NCI-H2107 treated with DMSO at 0.1 percent for 48 hours (cell line): ENCODE measurements around the gene CCDC102B.
A peak's percentile ranks its signal among the peaks of the same experiment; 100 is the strongest.
"Not testable (repeated sequence)": the region's sequence is repeated elsewhere in the genome, so short reads cannot be mapped to it uniquely, and the experiment has no call there.

ENCODE experiments used
- DNase-seq: peaks from one replicate; lab custom pipeline; 2025; ENCODE audit not compliant: unreplicated experiment; lab: John Stamatoyannopoulos, UW

Gene CCDC102B

GRCh38 chr18:68826121-68826520, 28.2 kb downstream of the CCDC102B start:
- no peak for DNase-seq

GRCh38 chr18:68830256-68831045, 32.6 kb downstream of the CCDC102B start:
- DNase-seq: no peak

GRCh38 chr18:68833756-68834155, 35.9 kb downstream of the CCDC102B start:
- DNase-seq: no peak

GRCh38 chr18:68837665-68838451, 40.0 kb downstream of the CCDC102B start:
- DNase-seq: no peak

GRCh38 chr18:68839701-68840100, 41.8 kb downstream of the CCDC102B start:
- no peak for DNase-seq

DNA sequence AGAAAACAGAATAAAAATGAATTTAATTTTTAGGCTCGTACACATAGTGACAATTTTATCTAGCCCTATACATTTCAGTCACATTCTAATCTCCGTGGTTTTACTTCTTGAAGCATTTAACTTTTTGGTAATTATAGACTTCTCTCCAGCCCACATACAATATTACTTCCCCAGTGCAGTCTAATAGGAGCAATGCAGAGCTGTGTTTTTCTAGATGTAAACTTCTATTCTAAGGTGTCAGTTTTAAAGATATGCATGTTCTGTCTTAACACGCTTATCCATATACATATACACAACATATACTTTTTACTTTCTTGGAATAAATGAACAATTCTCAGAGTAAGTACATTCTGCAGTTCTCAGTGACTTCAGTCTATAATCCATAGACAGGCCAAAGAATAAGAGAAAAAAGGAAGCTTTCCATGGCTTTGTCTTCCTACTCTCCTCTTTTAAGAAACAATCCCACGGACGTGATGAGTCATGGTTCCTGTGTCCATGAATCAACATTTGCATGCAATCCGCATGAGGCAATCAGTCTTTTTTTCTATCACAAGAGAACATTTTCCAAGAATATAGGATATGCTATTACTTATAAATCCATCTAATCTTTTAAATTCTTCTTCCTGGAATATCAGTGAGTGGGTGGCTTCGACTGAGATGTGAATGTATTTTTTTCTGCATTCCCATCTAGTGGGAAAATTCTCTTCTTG, 42.8 kb downstream of the CCDC102B start:
- no peak for DNase-seq

DNA sequence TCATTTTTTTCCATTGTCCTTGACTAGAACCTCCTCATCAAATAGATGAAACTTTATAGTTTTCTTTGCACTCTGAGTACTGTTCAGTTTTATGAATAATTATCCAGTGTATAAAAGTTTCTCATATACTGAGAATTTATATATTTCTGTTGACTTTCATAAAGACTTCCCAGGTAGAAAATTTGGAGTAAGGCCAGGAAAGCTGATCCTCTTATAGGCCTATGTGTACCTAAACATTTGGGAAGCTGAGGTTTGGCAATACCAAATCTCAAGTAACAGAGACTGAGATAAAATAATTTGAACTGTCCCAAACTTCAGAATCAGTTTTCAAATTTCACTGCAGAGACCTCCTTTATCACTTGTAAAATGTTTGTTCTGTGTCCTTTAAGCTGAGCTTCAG, 43.4 kb downstream of the CCDC102B start:
- no peak for DNase-seq

DNA sequence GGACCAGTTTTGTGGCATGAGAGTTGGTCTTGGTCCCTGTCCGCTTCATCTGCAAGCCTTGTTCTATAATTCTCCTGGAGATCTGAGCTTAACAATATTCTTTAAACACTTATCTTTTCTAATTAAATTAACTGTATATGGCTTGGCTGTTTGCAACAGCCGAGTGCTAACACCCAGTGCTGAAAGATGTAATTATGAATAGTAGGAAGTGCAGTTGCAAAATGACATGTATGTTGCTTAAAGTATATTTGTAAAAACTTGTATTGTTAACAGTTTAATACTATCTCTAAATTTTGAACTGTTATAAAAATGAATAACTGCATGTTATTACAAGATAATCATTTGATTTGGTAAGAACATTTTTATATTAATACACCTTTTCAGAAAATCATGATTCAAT, 45.1 kb downstream of the CCDC102B start:
- DNase-seq: no peak

DNA sequence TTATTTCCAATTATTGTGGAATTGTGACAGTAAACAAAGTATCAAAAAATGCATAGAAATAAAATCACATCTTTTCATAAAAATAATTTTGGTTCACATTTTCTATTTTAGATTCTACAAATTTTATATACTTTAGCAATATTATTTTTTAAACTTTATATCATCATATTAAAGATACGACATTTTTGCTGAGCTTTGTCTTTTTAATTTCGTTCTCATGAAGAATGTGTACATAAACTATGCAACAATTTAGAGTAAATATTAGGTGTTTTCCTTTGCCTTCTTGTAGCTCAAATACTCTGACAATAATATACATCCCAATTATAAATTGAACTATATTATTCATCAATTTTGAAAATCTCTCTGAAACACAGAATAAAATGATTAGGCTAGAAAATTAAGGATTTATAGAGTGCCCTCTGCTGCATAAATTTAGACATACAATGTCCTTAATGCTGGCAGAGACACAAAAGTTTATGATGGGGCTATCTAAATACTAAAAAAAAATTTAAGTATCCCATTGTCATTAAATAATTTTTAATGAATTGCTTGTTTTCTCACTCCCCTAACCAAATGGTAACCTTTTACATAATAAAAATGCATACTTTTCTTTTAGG, 45.7 kb downstream of the CCDC102B start:
- no peak for DNase-seq

DNA sequence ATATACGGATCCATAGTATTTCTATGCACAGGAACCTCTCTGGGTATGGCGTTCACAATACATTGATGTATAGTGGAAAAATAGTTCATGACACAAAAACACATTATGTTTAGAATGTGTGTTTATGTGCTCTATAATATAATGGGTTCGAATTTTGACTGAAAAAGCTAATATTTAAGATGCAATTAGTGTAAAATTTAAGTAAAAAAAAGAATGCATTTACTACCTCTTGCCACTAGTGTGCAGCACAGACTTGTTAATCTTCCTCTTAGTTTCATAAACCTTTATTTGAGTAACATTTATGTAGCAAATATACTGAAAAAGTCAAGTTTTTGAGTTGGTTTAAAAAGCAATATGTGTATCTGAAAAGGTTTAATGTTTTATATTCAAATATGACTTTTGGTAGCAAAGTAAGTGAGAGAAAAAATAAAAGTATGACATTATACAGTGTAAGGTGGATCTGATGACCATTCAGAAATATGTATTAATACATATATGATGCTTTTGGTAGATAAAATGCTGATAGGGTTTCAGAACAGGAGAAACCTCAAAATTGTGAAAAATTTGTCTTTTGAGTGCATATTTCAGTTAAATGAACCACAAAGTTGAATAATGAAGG, 49.4 kb downstream of the CCDC102B start:
- peak; percentile 35 for DNase-seq

- no peak for DNase-seq
These were observed 50.4 kb downstream of the CCDC102B start for GRCh38 chr18:68848242-68848641.

GRCh38 chr18:68854786-68855391, 57.0 kb downstream of the CCDC102B start:
- DNase-seq: no peak

- DNase-seq: no peak
These were observed 57.6 kb downstream of the CCDC102B start for GRCh38 chr18:68855491-68855890.

DNA sequence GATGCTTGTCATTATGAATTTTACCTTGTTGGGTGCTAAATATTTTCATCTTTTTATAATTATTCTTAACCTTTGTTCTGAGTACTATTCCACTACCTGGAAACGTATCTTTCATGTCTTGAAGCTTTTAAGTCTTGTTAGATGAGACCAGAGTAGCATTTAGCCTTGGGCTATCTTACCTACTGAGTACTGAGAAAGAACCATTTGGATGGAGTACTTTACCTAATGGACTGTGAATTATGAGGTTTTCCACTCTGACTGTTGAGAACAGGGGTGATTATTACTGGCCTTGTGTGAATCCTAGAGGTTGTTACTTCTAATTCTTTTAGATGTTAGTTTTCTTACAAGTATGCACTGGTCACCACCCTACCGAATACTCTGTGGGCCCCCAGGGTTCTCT, 63.5 kb downstream of the CCDC102B start:
- DNase-seq: no peak

DNA sequence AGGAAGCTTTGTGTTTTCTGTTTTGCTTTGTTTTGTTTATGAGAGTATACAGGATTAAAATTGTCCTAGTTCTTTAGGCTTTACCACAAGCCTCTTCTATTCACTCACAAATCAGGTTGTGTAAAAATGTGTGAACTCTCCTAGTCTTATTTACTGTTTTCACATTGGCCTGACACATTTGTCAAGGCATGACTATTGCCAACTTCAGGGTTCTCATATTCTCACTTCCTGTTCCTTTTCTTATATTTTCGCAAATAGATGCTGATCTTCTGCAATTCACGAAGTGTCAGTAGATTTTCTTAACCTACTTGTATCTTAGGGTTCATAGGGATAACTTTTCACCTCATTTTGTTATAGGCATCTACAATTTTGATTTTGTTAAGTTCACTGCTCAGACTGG, 67.1 kb downstream of the CCDC102B start:
- DNase-seq: no peak

DNA sequence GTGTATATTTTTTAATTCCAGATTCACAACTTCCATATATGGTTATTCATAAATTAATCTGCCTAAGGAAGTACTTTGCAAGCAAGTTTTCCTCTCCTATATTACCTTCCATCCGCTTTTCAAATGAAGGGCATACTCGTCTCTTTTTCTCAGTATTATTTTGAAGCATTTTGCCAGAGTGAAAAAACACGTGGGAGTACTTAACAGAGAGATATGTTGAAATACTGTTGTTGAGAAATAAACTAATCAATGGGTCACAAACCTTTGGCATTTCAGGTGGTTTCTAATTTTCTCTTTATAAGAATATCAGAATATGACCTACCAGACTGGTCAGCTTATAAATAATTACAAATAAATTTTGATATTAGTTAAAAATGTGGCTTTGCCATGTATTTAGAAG, 67.6 kb downstream of the CCDC102B start:
- DNase-seq: no peak

DNA sequence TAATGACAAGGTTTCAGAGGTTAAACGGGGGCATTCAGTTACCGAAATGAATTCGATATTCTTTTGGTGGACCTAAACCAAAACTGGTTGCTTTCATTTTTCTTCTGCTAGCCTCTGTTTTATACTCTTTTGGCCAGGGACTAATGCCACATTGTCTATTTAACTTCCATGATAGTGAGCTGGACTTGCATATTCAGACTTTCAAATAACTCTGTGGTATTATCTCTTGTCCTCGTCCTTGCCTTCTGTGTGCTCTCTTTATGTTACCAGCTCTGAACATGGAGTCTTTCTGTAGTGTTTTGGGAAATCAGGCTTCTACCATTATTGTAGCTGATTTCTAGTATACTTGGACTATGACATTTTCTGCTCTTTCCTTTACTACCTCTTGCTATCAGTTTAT, 75.1 kb downstream of the CCDC102B start:
- DNase-seq: no peak

- no peak for DNase-seq
These were observed 76.5 kb downstream of the CCDC102B start for GRCh38 chr18:68874361-68874760.

- DNase-seq: not testable (repeated sequence)
These were observed 82.1 kb downstream of the CCDC102B start for GRCh38 chr18:68879947-68880346.

DNA sequence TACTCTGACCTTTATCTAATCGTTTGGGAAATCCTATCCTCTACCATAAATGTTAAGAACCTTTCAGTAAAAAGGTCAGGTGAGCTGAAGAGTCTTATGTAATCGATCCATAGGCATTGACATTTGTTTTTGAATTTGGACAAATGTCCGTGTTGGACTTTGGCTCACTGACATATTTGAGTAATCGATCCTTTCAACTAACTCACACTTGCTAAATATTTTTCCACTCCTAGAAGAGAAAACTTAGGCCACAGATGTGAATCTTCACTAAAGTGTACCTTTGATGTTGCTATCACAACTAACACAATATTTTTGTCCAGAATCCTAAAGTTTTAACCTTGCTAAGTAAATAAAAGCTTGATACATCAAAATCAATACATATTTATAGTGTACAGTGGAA, 89.5 kb downstream of the CCDC102B start:
- no peak for DNase-seq
